Stimulated activated CD4-positive, alpha-beta T cell treated with anti-CD3 and anti-CD28 coated beads, Interleukin-1b, Interleukin-23, amount 100 ng/mL, for 1 hour (primary cell): ENCODE measurements around the gene SPRY1.

Experiments
- DNase-seq, 2 donors: peaks; one replicate each; pipeline ENCODE4 v3.0.0-alpha.2; 2020; ENCODE audit warnings: low read depth in 2 of 2

Gene SPRY1

DNA sequence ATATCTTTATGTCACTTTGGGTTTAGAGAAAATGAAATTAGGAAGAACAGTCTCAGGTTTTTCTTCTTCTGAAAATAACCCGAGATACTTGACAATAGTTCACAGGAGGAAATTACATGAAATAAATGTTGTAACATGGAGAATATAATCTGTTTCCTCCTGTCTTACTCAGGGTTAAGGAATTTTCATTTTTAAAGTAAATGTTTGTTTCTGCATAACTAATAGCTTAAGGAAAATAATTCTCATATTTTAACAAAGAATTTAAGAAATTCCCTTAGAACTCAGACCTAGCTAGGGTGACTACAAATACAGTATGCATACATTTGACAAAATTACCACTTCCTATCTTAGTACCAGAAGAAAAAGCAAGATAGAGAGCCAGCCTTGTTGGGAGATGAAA lies 17.2 kb upstream of the SPRY1 start:
- DNase-seq = no peak

DNA sequence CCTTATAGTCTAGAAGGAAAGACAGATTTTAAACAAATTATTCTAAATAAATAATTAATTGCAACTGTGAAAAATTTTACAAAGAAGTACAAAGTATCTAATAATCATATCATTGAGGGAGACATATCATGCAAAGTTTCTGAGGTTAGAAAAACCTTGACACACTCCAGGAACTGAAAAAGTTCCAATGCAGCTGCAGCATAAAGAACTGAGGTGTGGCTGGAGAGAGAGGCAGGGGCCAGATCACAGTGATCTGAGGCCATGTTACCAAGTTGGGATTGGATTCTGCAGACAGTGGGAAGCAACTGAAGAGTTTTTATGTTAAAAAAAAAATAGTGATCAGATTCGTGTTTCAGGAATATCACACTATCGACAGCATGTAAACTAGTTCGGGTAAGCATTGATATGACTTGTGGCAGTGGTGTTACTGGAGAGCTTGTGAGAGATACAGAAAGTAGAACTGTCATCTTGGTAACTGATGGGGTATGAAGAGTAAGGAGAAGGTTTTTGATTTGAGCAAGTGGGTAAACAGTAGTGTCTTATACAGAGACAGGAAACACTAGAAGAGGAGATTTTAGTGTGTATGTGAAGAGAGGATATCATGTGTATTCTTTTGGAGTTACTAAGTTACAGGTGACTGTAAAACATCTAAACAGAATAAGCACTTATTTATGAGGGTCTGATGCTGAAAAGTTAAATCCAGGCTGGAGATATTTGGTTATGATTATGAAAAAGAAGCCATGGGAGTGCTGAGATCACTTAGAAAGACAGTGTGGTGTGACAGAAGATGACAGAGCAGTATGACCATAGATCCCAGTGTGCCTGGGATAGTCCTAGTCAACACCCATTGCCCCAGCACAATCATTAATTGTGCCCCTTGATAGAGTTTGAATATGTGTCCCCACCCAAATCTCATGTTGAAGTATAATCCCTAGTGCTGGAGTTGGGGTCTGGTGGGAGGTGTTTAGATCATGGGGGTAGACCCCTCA lies 15.6 kb upstream of the SPRY1 start:
- DNase-seq = no peak

DNA sequence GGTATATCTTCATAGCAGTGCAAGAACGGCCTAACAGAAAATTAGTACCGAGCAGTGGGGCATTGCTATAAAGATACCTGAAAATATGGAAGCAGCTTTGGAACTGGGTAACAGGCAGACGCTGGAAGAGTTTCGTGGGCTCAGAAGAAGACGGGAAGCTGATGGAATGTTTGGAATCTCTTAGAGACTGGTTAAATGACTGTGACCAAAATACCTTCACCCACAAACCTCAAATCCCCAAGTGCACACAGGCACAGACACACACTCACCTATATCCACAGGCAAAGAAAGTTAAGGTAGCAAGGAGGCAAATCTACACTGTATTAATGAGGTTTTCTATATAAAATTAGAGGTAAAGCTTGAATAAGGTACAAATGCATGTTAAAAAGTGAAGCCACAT lies 14.6 kb upstream of the SPRY1 start:
- DNase-seq = no peak

DNA sequence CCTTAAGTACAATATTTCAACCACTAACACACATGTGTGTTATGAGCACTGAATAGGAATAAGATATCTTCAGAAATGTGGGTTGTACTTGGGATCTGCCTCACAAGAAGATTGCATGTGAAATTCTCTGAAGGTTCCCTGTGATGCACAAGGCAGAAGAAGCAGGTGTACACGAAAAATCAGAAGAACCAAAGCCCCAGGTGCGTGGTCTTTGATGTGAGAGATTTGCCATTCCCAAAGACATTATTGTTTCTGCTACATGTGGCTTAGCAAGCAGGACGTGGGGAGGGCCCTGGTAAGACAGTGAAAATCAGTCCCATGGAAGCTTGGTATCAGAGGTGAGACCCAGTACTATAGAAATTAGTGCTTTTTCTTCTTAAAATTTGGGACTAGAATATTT lies 13.0 kb upstream of the SPRY1 start:
- no peak for DNase-seq

DNA sequence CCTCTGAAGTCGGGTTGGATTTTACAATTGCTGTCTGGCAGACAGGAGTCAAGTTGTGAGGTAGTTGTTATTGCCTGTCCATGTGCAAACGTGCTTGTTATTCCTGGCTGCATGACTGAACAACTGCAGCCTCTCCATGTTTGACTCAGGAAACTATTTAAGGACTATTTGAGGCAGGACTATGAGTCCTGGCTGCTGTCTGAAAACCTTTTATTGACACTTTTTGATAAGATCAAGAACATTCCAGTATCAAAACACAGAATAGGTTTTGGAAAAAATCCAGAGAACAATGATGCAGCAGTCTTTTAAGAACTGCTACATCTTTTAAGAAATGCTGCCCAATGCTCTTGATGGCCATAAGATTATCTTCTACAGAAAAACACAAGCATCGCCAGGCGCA lies 10.0 kb upstream of the SPRY1 start:
- DNase-seq = no peak

DNA sequence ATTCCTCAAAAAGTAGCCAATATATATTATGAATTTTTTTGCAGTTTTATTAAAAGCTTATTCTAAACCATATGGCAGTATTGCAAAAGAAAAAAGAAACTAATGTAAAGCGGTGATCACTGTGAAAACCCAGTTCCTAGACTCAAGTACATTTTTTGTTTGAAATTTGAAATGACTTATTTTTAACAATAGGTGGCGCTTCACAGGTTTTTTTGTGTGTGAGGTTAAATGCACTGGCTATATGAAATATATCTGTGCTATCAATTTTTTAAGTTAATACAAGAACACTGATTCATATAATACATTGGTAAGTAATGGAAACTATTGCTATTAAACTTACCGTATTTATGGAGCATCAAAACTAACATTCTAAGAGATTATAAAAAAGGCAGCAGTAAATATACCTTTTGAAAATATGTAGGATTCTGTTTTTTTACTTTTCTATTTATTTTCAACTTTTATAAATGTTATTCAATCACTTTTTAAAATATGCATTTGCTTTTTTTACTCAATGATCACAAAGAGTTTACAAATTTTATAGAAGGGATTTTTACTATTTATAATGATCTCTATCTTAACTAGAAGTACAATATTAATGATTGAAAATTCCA lies 5.6 kb upstream of the SPRY1 start:
- DNase-seq = no peak

DNA sequence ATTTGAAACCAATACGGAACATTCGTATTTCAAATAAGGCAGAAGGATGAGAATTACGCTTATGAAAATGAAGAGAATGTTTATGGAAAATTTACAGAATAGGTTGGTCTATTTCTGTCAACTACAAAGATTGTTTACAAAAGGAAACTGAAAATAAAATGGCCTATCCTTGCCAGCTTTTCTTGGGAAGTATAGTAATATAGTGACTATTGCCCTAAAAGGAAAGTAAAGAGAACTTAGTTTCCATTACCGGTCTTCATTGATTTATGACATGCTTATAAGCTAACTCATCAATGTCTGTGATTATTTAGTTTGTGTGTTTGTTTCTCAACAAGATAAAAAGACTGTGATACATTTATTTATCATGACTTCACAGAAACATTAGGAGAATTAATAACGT lies 2.9 kb upstream of the SPRY1 start:
- no peak for DNase-seq

DNA sequence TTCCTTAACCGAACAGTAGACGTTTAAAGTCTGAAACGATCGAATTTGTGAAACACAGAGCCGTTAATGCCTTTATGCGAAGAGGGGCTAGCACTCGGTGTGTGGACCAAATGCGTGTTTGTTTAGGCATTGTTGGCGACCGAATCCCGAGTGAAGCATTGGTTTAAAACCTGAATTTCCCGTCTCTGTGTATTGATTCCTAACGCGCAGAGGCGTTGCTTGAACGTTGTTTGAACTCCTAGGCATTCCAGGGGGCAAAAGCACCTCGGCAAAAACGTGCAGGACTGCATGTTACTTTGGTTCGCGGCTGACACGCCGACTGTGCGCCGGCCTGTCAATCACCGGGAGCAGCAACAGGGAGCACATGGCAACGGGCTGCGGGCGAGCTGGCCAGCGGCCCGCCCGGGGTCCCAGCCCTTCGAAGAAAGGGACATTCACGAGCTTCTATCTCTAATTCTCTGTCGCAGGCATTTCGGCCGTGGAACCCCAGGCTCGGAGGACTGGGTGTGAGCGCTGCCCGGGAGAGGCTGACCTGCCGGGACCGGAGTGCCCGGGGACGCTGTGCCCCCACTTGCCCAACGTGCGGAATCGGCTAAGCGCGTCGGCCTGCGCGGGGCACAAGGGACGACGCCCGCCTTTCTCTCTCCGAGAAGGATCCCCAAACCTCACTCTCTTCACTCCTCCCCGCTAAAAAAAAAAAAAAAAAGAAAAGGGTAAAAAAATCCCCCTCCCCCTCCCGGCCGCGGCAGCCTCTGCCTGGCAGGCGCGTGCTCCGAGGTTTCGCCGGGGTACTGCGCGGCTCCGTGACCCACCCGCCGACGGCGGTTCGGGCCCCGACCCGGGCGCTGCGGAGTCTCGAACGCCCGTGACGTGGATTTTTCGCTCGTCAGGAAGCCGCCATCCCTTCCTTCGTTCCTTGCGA lies 810 bp downstream of the SPRY1 start:
- DNase-seq = peak in 1 of 2 donors; percentile 16

DNA sequence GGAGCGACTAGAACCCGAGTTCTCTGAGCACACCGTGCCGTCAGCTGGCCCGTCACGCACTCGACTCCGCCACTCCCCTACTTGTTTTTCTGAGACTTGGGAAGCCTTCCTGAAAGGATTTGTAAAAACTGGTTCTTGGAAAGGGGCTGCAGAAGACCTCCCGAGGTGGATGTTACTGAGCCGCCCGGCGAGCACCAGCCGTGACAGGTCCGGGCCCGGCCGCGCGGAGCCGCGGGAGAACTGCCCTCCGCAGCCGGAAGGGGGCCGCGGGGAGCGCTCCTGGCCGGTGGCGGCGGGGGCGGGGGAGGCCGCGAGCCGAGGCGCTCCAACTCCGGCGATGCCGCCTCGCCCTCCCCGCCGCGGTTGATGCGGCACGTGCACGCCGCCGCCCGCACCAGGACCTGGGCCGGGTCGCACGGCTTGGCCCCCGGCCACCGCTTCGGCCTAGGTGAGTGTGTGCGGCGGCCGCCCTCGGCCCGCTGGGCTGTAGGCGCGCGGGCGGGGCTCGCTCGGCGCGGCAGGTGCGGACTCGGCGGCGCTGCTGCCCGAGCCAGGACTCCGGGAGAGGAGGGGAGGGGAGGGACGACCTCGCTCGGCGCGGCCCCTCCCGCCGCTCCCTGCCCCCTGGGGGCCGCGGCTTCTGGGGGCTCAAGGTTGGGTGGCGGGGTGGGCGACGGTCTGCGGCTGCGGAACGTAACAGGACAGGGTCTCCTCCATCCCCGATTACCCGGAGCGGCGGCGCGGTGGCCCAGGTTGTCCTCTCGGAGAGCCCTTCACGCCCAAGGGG lies 1.7 kb downstream of the SPRY1 start:
- DNase-seq = peak in 1 of 2 donors; percentile 39

DNA sequence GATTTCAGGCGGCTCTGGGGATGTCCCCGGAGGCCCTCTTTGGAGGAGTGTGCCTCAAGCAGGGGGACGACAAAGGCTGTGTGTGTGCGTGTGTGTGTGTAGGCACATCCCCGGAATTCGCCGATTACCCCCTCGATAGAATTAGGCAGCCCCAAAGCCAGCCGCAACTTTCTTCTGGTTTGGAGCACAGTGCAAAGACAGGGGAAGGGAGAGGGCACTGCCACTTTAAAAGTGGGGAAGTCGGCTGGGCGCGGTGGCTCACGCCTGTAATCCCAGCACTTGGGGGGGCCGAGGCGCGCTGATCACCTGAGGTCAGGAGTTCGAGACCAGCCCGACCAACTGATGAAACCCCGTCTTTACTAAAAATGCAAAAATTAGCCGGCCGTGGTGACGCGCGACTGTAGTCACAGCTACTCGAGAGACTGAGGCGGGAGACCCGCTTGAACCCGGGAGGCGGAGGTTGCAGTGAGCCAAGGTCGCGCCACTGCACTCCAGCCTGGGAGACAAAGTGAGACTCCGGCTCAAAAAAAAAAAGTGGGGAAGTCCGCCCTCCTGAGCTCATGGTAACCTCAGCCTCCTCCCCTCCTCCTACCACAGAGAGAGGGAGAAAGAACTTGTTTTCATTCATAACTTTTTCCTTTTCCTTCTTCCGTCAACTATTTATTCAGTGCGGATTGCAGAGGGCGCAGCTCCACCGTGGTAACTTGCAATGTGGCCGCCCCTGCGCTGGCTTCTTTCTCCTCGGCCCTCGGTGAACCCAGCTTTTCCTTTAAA lies 2.4 kb downstream of the SPRY1 start:
- peak in 1 of 2 donors; percentile 4 for DNase-seq

DNA sequence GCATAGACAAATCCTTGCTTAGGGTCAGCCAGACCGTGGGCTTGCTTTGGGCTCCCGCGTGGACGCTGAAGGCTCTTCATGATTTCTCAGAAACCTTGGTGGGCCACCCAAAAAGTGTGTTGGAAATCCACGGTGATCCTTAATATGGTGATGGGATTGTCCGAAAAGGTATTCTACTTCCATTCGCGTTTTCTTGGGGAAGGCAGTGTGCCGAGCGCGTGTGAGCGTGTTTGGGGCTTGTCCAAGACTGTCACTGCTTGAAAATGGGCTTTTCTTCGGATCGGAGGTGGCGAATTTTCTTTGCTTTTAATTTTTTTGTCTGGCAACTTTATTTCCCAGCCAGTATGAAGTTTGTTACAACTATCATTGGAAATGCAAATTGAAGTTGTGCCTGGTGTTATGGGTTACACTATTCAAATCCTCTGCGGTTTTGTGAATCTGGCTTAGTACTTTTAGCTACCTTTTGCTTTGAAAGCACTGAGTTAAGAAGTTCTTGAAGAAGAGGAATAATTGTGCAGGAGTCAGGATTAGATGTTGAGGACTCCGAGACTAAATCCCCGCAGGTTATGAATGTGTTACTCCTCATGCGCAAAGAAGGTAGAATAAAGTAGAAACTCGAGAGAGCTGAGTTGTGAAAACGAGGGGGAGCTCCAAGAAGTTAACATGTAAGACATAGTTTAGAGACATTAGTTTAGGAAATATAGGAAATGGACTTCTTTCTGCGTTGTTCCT lies 3.2 kb downstream of the SPRY1 start:
- no peak for DNase-seq

DNA sequence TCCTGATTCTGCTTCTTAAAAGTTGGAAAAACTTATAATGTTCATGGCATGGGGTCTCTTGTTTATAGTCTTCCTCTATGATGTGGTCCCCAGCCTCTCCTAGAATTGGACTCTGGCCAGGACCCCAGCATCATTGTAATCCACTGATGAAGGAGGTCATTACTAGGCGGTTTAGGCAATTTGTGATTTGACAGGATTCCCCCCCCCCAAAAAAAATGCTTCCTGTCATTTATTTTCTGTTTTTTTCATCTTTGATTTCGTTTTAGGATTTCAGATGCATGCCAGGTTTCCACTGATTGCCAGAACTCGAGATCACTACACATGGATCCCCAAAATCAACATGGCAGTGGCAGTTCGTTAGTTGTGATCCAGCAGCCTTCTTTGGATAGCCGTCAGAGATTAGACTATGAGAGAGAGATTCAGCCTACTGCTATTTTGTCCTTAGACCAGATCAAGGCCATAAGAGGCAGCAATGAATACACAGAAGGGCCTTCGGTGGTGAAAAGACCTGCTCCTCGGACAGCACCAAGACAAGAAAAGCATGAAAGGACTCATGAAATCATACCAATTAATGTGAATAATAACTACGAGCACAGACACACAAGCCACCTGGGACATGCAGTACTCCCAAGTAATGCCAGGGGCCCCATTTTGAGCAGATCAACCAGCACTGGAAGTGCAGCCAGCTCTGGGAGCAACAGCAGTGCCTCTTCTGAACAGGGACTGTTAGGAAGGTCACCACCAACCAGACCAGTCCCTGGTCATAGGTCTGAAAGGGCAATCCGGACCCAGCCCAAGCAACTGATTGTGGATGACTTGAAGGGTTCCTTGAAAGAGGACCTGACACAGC lies 4.9 kb downstream of the SPRY1 start:
- DNase-seq = no peak

DNA sequence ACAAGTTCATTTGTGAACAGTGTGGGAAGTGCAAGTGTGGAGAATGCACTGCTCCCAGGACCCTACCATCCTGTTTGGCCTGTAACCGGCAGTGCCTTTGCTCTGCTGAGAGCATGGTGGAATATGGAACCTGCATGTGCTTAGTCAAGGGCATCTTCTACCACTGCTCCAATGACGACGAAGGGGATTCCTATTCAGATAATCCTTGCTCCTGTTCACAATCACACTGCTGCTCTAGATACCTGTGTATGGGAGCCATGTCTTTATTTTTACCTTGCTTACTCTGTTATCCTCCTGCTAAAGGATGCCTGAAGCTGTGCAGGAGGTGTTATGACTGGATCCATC lies 5.5 kb downstream of the SPRY1 start:
- DNase-seq = no peak

DNA sequence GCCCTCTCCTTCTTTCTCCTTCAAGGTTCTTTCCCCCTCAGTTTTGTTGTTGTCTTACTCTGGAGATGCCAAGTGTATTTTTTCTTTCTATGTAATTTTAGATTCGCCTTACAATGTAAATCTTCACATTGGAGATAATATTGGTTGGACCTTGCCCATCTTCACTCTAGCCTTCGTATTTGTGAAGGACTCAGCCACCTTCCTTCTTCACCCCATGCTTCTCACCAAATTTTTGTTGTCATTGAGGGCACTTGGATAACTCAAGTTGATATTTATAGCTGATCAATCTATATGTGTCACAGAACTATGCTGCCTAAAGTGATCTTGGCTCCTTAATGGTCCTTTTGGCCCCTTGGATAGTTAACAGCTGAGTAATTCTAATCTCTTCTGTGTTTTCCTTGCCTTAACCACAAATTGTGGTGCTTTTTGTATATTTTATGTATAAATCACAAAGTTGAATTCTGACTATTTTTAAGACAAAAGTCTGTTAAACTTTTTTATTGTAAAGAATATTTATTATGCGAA lies 6.5 kb downstream of the SPRY1 start:
- no peak for DNase-seq

DNA sequence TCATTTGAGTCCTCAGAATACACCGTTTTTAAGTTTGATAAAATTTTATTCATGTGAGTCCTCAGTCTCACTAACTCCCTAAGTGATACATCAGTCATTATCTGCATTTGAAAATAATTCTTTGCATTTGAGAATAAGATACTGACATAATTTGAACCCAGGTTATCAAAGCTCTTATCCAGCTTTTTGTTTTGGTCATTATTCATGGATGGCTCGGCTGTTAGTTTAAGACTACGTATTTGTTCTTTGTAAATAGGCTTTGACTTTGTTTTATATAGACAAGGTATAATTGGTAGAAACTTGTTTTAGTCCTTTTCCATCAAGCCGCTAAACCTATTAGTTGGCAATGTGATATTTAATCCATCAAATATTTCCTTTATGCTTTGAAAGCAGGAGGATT lies 7.9 kb downstream of the SPRY1 start:
- no peak for DNase-seq

DNA sequence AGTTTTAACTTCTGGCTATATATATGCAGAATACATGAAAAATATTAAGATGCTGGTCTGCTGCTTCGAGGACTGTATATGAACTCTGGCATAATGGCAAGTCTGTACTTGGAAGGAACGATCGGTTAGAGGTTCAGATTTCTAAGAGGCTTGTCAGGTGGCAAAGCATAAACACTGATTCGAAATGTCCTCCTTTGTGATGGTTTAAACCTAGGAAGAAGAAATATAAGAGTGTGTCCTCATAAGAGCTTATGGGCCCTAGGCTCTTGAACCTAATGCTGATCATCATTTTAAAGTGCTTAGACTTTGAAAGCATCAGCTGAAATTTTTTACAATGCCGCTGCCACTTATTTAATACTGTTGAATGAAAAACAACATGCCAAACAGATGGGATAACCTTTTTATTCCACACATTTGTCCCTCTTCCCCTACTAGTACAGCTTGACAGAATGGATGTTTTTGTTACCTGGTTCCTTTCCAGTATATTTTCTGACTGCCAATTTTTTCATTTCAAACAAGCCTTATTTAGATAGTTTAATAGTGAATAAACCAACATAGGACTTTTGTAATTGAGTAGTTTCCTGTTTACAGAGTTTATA lies 8.8 kb downstream of the SPRY1 start:
- no peak for DNase-seq

DNA sequence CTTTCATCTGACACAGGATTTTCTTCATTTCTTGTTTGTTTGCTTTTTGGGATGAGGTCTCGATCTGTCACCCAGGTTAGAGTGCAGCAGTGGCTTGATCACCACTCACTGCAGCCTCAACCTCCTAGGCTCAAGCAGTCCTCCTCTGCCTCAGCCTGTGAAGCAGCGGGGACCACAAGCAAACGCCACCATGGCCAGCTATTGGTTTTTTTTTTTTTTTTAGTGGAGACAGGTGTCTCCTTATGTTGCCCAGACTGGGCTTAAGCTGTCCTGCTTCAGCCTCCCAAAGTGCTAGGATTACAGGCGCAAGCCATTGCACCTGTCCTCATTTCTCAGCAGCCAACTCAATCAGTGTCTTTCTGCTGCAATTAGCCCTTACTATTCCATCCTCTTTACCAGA lies 10.3 kb downstream of the SPRY1 start:
- no peak for DNase-seq

DNA sequence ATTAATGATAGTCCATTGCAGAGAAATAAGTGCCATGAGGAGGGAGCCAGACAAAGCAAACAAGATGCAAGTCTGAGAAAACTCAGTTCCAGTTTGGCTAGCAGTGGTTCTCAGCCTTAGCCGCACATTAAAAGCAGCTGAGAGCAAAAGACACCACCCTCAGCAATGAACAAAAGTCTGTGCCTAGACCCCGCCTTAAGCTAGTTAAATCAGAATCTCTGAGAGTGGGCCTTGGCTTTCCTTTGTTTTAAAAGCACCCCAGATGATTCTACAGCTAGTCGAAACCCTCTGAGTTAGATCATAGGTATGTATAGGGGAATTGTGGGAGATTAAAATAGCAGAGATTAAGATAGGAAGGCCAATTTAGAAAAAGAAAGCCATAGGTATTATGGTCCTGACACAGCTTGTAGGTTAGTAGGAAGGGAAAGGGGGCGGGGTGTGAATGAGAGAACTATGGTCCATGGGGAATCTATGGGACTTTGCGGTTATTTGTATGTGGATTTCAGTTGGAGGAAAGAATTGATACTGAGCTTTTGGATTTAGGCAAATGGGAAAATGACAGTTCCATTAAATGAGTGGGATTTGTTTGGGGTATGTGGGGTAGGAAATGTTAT lies 12.0 kb downstream of the SPRY1 start:
- DNase-seq = no peak
